ENCODE results near the gene CD83. TPM values are rescaled to one million over a fixed set of nuclear protein-coding genes. Genes with fewer than 3 reads are reported as not detected.

CD83 gene
- total and polyA plus RNA-seq, 2 of the 4 experiments (the other 2 are of a cell fraction) = 2.0 to 2.5 TPM

- Histone ChIP-seq H2BK5ac (ENCODE audit: low read depth, low read length, poor library complexity, severe bottlenecking) (no peak overlapping the region), H3K14ac (replicated peaks; ENCODE audit: low read depth, low read length) (no peak overlapping the region), H4K8ac (ENCODE audit: low read depth in 2 of 2, low read length in 2 of 2) (no peak overlapping the region), H3K4ac (ENCODE audit: low read depth, low read length) (no peak overlapping the region), H3K4me2 (ENCODE audit: low read depth, low read length) (no peak overlapping the region), H4K5ac (ENCODE audit: low read depth, low read length) (no peak overlapping the region), H4K20me1 (ENCODE audit: insufficient read depth, low read length) (no peaks in the 10 kb centered on the region), H3K27me3 (ENCODE audit: control insufficient read depth, insufficient read depth, low read length) (peaks cover 25% of the 10 kb centered on the region), H2AK9ac (replicated peaks; ENCODE audit: low read depth, low read length, poor library complexity) (no peak overlapping the region), H3K18ac (ENCODE audit: low read depth, low read length) (no peak overlapping the region), H3K36me3 (ENCODE audit: control insufficient read depth, insufficient read depth, low read length) (no peaks in the 10 kb centered on the region), H3K9ac (ENCODE audit: low read depth, low read length) (no peak overlapping the region), H2BK15ac (ENCODE audit: low read depth, low read length) (no peak overlapping the region), H2BK120ac (ENCODE audit: low read depth, low read length) (no peak overlapping the region), H3K56ac (ENCODE audit: extremely low read depth, insufficient read depth, low read length) (no peak overlapping the region), H3K79me1 (ENCODE audit: low read depth in 1 of 2, low read length in 2 of 2) (no peaks in the 10 kb centered on the region), H2AK5ac (ENCODE audit: low read depth, low read length) (no peak overlapping the region), H2AFZ (replicated peaks; ENCODE audit: low read length, poor library complexity) (no peak overlapping the region), H3K23ac (ENCODE audit: low read depth, low read length) (no peak overlapping the region), H3K4me3 (ENCODE audit: insufficient read depth, low read depth, low read length) (no peak overlapping the region), H3K9me3 (ENCODE audit: control insufficient read depth, insufficient read depth, low read length) (no peaks in the 10 kb centered on the region; the same call in 1 of the 2 replicates), H3K9me1 (ENCODE audit: insufficient read depth, low read length) (no peaks in the 10 kb centered on the region), H4K91ac (ENCODE audit: insufficient read depth, low read depth, low read length) (no peak overlapping the region), H2BK20ac (ENCODE audit: low read depth, low read length) (no peak overlapping the region), H3K4me1 (ENCODE audit: control insufficient read depth, insufficient read depth, low read length) (no peaks in the 10 kb centered on the region), H3K27ac (ENCODE audit: insufficient read depth, low read length) (no peak overlapping the region)
- intact Hi-C loops (cut with micrococcal nuclease) (no loop called here), dilution Hi-C loops (cut with HindIII; ENCODE audit: low sequenced_read_pairs, unreplicated experiment) (no loop called here), in situ Hi-C loops (cut with MboI; ENCODE audit: low sequenced_read_pairs) (no loop called here)
- BruUV-seq (replicated peaks) = no TSS peak
- POLR2A ChIA-PET (ENCODE audit: unreplicated experiment) = no interaction called here
- WGBS, 2 experiments (ENCODE audit: extremely low coverage in 2 of 2, insufficient read length in 1 of 2) = no CpG with 5 or more reads among the region's 5 CpGs
- no peak for TF ChIP-seq MXI1 (IDR thresholded peaks at IDR 0.05; ENCODE audit: borderline replicate concordance, low read depth, low read length)
- TF ChIP-seq CHD1 (IDR thresholded peaks at IDR 0.05; ENCODE audit: low read depth, low read length) = no peak
- TF ChIP-seq BHLHE40 (IDR thresholded peaks at IDR 0.05; ENCODE audit: low read depth, low read length) = no peak
- TF ChIP-seq CEBPB (IDR thresholded peaks at IDR 0.05; ENCODE audit: low read depth, low read length) = no peak
- TF ChIP-seq NFE2L2 (IDR thresholded peaks at IDR 0.05; ENCODE audit: low read depth, low read length) = no peak
- no peak for TF ChIP-seq FOS (IDR thresholded peaks at IDR 0.05; ENCODE audit: low read depth, low read length)
- no peak for TF ChIP-seq SMC3 (IDR thresholded peaks at IDR 0.05; ENCODE audit: low read depth, low read length)
- TF ChIP-seq RCOR1 (IDR thresholded peaks at IDR 0.05; ENCODE audit: insufficient replicate concordance, low read length) = no peak
- TF ChIP-seq RFX5 (IDR thresholded peaks at IDR 0.05; ENCODE audit: low read depth, low read length) = no peak
- no peak for TF ChIP-seq RAD21 (IDR thresholded peaks at IDR 0.05; ENCODE audit: low read length)
- TF ChIP-seq POLR2A (IDR thresholded peaks at IDR 0.05; ENCODE audit: low read depth, low read length) = no peak
- no peak for TF ChIP-seq MAFK (IDR thresholded peaks at IDR 0.05; ENCODE audit: low read depth, low read length)
- TF ChIP-seq CTCF (conservative IDR thresholded peaks at IDR 0.05; ENCODE audit: low read depth, low read length) = no peak
- no peak for TF ChIP-seq USF2 (IDR thresholded peaks at IDR 0.05; ENCODE audit: low read depth, low read length)
- no peak for TF ChIP-seq MAZ (IDR thresholded peaks at IDR 0.05; ENCODE audit: borderline replicate concordance, low read depth, low read length)
- no peak for TF ChIP-seq ELK1 (IDR thresholded peaks at IDR 0.05; ENCODE audit: borderline replicate concordance, low read depth, low read length)
- CTCF ChIA-PET = no interaction called here
- ATAC-seq (ENCODE audit: low read depth) (no peak), DNase-seq (no peak)
These were observed 32.3 kb upstream of the CD83 start for GRCh38 chr6:14085176-14085787.

All from IMR-90 (cell line).